ENCODE results near the gene IGF2BP3. TPM values are rescaled to one million over a fixed set of nuclear protein-coding genes. Genes with fewer than 3 reads are reported as not detected.

IGF2BP3 gene
- total RNA-seq, 3 donors from 2014 or later (not counting 1 experiment from before 2014, with no cell fraction given): 1.4 to 2.9 TPM; not detected in 1

DNA sequence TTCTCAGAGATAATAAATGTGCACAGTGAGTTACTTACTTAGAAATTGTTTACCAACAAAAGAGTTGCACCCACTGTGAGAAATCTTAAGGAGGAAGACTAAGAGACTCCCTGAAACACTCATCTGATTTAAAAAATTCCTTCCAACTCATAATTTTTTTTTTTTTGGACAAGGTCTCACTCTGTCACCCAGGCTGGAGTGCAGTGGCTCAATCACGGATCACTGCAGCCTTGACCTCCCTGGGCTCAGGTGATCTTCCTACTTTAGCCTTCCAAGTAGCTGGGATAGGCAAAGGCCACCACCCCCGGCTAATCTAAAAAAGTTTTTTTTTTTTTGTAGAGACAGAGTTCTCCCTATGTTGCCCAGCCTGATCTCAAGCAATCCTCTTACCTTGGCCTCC, 135.2 kb downstream of the IGF2BP3 start:
- DNase-seq: no peak
- Histone ChIP-seq H3K27ac (ENCODE audit: low read length) (no peak overlapping the region), H3K36me3 (ENCODE audit: control insufficient read depth, insufficient read depth, low read length) (no peaks in the 10 kb centered on the region), H3K27me3 (ENCODE audit: control insufficient read depth, insufficient read depth, low read length) (peaks cover 2% of the 10 kb centered on the region), H3K4me1 (ENCODE audit: control insufficient read depth, insufficient read depth, low read length) (no peaks in the 10 kb centered on the region), H3K4me3 (ENCODE audit: low read length) (no peak overlapping the region), H3K9me3 (ENCODE audit: control insufficient read depth, insufficient read depth, low read length) (no peaks in the 10 kb centered on the region)
- Mint-ChIP-seq H3K27ac (no peak overlapping the region), H3K27me3 (ENCODE audit: low read depth in 2 of 2) (peaks cover 7 to 17% of the 10 kb centered on the region in 2 donors), H3K36me3 (no peaks in the 10 kb centered on the region), H3K9me3 (no peaks in the 10 kb centered on the region), H3K4me1 (no peaks in the 10 kb centered on the region), H3K4me3 (no peak overlapping the region)
- TF ChIP-seq, protein P1, sequence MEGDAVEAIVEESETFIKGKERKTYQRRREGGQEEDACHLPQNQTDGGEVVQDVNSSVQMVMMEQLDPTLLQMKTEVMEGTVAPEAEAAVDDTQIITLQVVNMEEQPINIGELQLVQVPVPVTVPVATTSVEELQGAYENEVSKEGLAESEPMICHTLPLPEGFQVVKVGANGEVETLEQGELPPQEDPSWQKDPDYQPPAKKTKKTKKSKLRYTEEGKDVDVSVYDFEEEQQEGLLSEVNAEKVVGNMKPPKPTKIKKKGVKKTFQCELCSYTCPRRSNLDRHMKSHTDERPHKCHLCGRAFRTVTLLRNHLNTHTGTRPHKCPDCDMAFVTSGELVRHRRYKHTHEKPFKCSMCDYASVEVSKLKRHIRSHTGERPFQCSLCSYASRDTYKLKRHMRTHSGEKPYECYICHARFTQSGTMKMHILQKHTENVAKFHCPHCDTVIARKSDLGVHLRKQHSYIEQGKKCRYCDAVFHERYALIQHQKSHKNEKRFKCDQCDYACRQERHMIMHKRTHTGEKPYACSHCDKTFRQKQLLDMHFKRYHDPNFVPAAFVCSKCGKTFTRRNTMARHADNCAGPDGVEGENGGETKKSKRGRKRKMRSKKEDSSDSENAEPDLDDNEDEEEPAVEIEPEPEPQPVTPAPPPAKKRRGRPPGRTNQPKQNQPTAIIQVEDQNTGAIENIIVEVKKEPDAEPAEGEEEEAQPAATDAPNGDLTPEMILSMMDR (IDR thresholded peaks at IDR 0.05): no peak
- intact Hi-C loops (cut with micrococcal nuclease): no loop called here
- WGBS (ENCODE audit: insufficient coverage): 91% methylated on average over 1 of the region's 2 CpGs
- no peak for ATAC-seq

DNA sequence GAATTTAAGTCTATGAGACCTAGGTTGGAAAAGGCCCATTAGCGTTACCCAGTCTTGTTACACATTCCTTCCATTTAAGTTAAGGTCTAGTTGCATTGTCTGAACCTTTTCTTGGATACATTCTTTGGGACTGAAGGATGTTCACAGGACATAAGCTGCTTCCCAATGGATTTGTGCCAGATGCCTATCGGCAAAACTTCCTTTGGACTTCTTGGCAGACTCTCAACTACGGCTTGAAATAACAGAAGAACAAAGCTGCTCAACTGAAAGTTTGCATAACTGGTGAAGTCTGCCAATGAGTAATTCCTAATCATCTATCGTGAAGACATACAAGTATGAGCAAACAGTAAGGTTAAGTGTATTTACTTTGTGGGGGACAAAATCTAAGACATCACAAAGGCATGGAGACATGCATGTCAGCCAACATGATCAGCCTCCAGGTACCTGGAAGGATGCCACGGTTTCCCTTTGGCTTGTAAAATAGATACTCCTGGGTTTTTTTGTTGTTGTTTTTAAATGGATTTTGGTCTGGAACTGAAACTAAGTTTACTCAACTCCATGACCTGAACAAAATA, 135.7 kb downstream of the IGF2BP3 start:
- no peaks in the 10 kb centered on the region for H3K36me3 Mint-ChIP-seq
- H3K4me3 Mint-ChIP-seq: no peak overlapping the region
- no peaks in the 10 kb centered on the region for H3K4me1 Mint-ChIP-seq
- 89% methylated on average over 5 of the region's 5 CpGs for WGBS (ENCODE audit: insufficient coverage)
- no peak overlapping the region for H3K27ac ChIP-seq (ENCODE audit: low read length)
- no peak overlapping the region for H3K4me3 ChIP-seq (ENCODE audit: low read length)
- H3K27me3 ChIP-seq (ENCODE audit: control insufficient read depth, insufficient read depth, low read length): peaks cover 2% of the 10 kb centered on the region
- DNase-seq: no peak
- ATAC-seq: no peak
- TF ChIP-seq, protein P1 (IDR thresholded peaks at IDR 0.05): no peak
- H3K36me3 ChIP-seq (ENCODE audit: control insufficient read depth, insufficient read depth, low read length): no peaks in the 10 kb centered on the region
- H3K9me3 ChIP-seq (ENCODE audit: control insufficient read depth, insufficient read depth, low read length): no peaks in the 10 kb centered on the region
- peaks cover 7 to 16% of the 10 kb centered on the region in 2 donors for H3K27me3 Mint-ChIP-seq (ENCODE audit: low read depth in 2 of 2)
- H3K27ac Mint-ChIP-seq: no peak overlapping the region
- intact Hi-C loops (cut with micrococcal nuclease): no loop called here
- no peaks in the 10 kb centered on the region for H3K9me3 Mint-ChIP-seq
- no peaks in the 10 kb centered on the region for H3K4me1 ChIP-seq (ENCODE audit: control insufficient read depth, insufficient read depth, low read length)

DNA sequence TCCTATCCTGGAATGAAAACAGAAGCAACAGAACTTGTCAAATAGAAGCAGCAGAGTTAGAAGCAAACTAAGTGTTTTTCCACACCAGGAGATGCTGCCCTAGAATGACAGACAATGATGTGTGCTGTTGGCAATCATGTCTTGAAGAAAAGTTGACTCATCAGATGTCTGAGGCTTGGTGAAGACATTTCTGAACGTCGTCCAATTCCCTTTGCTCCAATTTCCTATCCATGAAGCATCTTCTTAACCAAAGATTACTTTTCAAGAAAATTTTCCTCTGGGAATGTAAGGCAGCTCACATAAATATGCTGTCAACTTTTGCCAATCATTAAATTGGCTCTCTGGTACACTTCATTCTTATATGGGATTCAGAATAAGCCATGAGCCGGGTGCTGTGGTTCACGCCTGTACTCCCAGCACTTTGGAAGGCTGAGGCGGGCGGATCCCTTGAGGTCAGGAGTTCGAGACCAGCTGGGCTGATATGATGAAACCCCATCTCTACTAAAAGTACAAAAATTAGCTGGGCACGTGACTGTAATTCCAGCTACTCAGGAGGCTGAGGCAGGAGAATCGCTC, 136.5 kb downstream of the IGF2BP3 start:
- no peak overlapping the region for H3K27ac ChIP-seq (ENCODE audit: low read length)
- no peaks in the 10 kb centered on the region for H3K4me1 ChIP-seq (ENCODE audit: control insufficient read depth, insufficient read depth, low read length)
- Mint-ChIP-seq H3K27me3 (ENCODE audit: low read depth in 2 of 2) (peaks cover 0 to 11% of the 10 kb centered on the region in 2 donors), H3K4me1 (no peaks in the 10 kb centered on the region), H3K36me3 (no peaks in the 10 kb centered on the region), H3K27ac (no peak overlapping the region), H3K4me3 (no peak overlapping the region), H3K9me3 (no peaks in the 10 kb centered on the region)
- no peak for ATAC-seq
- TF ChIP-seq, protein P1 (IDR thresholded peaks at IDR 0.05): no peak
- no peaks in the 10 kb centered on the region for H3K9me3 ChIP-seq (ENCODE audit: control insufficient read depth, insufficient read depth, low read length)
- intact Hi-C loops (cut with micrococcal nuclease): no loop called here
- DNase-seq: no peak
- peaks cover 2% of the 10 kb centered on the region for H3K27me3 ChIP-seq (ENCODE audit: control insufficient read depth, insufficient read depth, low read length)
- WGBS (ENCODE audit: insufficient coverage): 87% methylated on average over 9 of the region's 9 CpGs
- H3K4me3 ChIP-seq (ENCODE audit: low read length): no peak overlapping the region
- no peaks in the 10 kb centered on the region for H3K36me3 ChIP-seq (ENCODE audit: control insufficient read depth, insufficient read depth, low read length)
